GM18858 (cell line): ENCODE data around the gene SIX1.

ENCODE experiments used
- ATAC-seq: cut with Tn5 transposase; IDR thresholded peaks from one replicate; pipeline ENCODE4 v1.9.1; 2021; ENCODE audit not compliant: unreplicated experiment

The SIX1 gene

GRCh38 chr14:60596139-60596538, 53.1 kb downstream of the SIX1 start:
- ATAC-seq = no peak

GRCh38 chr14:60594062-60594461, 55.2 kb downstream of the SIX1 start:
- ATAC-seq = no peak
